ENCODE results near the gene PSMD5. TPM values are rescaled to one million over a fixed set of nuclear protein-coding genes. Genes with fewer than 3 reads are reported as not detected.

Gene PSMD5
- total RNA-seq, 2 experiments from 2014 or later: 52.3 to 55.3 TPM

DNA sequence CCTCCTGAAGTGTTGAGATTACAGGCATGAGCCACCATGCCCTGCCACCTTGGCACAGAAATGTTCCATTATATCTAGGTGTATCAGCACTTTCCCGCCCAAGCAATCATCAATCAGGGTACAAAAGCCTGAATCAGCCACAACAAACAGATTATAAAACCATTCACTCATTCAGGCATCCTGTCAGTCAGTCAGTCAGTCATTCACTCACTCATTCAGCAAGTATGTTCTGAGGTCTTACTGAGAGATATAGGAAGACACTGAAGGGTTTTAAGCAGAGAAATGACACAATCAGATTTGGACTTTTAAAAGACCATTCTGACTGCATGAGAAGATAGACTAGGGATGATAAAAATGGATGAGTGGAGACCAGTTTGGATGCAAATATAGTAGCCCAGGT, 13.1 kb downstream of the PSMD5 start:
- TF ChIP-seq, protein P1, sequence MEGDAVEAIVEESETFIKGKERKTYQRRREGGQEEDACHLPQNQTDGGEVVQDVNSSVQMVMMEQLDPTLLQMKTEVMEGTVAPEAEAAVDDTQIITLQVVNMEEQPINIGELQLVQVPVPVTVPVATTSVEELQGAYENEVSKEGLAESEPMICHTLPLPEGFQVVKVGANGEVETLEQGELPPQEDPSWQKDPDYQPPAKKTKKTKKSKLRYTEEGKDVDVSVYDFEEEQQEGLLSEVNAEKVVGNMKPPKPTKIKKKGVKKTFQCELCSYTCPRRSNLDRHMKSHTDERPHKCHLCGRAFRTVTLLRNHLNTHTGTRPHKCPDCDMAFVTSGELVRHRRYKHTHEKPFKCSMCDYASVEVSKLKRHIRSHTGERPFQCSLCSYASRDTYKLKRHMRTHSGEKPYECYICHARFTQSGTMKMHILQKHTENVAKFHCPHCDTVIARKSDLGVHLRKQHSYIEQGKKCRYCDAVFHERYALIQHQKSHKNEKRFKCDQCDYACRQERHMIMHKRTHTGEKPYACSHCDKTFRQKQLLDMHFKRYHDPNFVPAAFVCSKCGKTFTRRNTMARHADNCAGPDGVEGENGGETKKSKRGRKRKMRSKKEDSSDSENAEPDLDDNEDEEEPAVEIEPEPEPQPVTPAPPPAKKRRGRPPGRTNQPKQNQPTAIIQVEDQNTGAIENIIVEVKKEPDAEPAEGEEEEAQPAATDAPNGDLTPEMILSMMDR (IDR thresholded peaks at IDR 0.05): no peak
- POLR2A ChIA-PET: no interaction called here
- Mint-ChIP-seq H3K4me1 (ENCODE audit: low read depth) (peaks cover 16% of the 10 kb centered on the region), H3K4me3 (no peak overlapping the region), H3K27me3 (no peaks in the 10 kb centered on the region), H3K36me3 (ENCODE audit: low read depth) (peaks cover 56% of the 10 kb centered on the region), H3K9me3 (no peaks in the 10 kb centered on the region), H3K27ac (peak overlapping the region; percentile 21)
- ATAC-seq (no peak), DNase-seq (no peak)
- intact Hi-C loops (cut with micrococcal nuclease): no loop called here
- CTCF ChIA-PET: interaction anchor here (1.9 kb wide), 1 partner anchor 74 kb away, joined by 6 read pairs; no protein-coding TSS in a partner anchor

DNA sequence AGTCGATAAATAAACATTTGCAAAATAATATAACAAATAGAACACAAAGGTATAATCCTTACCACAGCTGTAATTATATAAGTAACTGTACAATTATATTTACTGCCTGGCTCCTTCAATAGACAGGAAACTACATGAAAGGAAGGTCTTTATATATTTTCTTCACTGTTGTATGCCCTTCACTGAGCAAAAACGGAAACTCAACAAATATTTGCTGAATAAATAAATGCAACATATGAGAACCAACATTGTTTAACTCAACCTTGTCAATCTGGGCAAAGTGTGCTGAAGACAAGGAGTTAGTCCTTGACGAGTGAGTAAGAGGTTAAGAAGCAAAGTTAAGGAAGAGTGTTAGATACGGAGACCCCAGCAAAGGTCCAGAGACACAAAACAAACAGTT, 22.6 kb downstream of the PSMD5 start:
- Mint-ChIP-seq H3K4me3 (no peak overlapping the region), H3K27me3 (no peaks in the 10 kb centered on the region), H3K36me3 (ENCODE audit: low read depth) (peaks cover 48% of the 10 kb centered on the region), H3K27ac (no peak overlapping the region), H3K9me3 (no peaks in the 10 kb centered on the region), H3K4me1 (ENCODE audit: low read depth) (peaks cover 3% of the 10 kb centered on the region)
- no peak for ATAC-seq
- TF ChIP-seq, protein P1 (IDR thresholded peaks at IDR 0.05): no peak
- CTCF ChIA-PET: no interaction called here
- POLR2A ChIA-PET: no interaction called here
- intact Hi-C loops (cut with micrococcal nuclease): no loop called here
- no peak for DNase-seq

DNA sequence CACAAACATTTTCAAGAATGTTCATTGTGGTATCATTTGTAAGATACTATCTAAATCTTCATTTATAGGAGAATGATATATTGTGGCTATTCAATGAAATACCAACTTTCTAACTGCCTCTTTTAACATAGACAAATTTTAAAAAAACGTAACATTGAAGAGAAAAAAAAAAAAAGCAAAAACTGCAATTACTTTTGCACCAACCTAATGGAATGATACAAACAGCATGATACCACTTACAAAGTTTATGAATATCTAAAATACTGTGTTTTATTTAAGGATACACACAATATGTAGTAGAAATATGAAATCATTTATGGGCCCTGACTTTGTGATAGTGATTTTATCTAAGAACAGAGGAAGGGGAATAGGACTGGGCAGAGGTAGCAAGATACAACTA, 24.1 kb downstream of the PSMD5 start:
- ChIA-PET CTCF (no interaction called here), POLR2A (no interaction called here)
- intact Hi-C loops (cut with micrococcal nuclease): no loop called here
- H3K27me3 Mint-ChIP-seq: no peaks in the 10 kb centered on the region
- H3K27ac Mint-ChIP-seq: no peak overlapping the region
- DNase-seq (no peak), ATAC-seq (no peak)
- peaks cover 5% of the 10 kb centered on the region for H3K4me1 Mint-ChIP-seq (ENCODE audit: low read depth)
- no peaks in the 10 kb centered on the region for H3K9me3 Mint-ChIP-seq
- no peak overlapping the region for H3K4me3 Mint-ChIP-seq
- TF ChIP-seq, protein P1 (IDR thresholded peaks at IDR 0.05): no peak
- peaks cover 41% of the 10 kb centered on the region for H3K36me3 Mint-ChIP-seq (ENCODE audit: low read depth)

DNA sequence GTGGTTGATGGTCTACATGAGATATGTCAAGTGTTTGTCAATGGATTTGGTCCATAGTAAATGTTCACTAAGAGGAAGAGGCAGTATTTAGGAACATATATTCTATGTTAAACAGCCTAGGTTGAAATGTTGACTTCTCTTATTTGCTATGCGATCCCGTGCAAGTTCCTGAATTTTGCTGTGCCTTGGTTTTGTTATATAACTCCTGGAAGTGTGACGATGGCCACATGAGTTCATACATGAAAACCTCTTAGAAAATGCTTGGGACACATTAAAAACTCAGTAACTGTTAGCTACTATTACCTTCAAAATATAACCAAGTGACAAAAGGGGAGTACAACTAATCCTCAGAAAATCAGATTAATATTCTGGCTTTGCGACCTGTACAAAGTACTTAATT, 27.6 kb downstream of the PSMD5 start:
- ChIA-PET POLR2A (interaction anchor here (1.0 to 1.2 kb wide), 2 partner anchors 23 to 40 kb away, joined by 3 read pairs; no protein-coding TSS in a partner anchor), CTCF (no interaction called here)
- ATAC-seq (no peak), DNase-seq (no peak)
- intact Hi-C loops (cut with micrococcal nuclease): no loop called here
- H3K27me3 Mint-ChIP-seq: no peaks in the 10 kb centered on the region
- peak overlapping the region; percentile 32 for H3K27ac Mint-ChIP-seq
- H3K4me1 Mint-ChIP-seq (ENCODE audit: low read depth): peaks cover 12% of the 10 kb centered on the region
- no peaks in the 10 kb centered on the region for H3K9me3 Mint-ChIP-seq
- H3K4me3 Mint-ChIP-seq: no peak overlapping the region
- TF ChIP-seq, protein P1 (IDR thresholded peaks at IDR 0.05): no peak
- H3K36me3 Mint-ChIP-seq (ENCODE audit: low read depth): peaks cover 44% of the 10 kb centered on the region

DNA sequence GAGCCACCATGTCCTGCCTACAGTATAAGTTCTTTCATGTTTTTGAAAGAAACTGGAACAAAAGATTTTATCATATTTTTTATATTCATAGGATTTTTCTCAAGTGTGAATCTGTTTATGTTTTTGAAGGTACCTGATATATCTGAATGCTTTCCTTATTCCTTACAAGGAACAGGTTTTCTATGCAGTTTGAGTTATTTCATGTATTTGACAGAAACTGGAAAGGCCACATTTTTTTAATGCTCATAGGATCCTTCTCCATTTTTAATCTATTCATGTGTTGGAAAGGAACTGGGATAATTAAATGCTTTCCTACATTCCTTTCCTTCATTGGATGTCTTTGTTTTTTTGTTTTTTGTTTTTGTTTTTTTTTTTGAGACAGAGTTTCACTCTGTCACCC, 33.8 kb downstream of the PSMD5 start:
- DNase-seq: no peak
- peaks cover 44% of the 10 kb centered on the region for H3K36me3 Mint-ChIP-seq (ENCODE audit: low read depth)
- no peaks in the 10 kb centered on the region for H3K27me3 Mint-ChIP-seq
- H3K4me3 Mint-ChIP-seq: no peak overlapping the region
- ChIA-PET CTCF (no interaction called here), POLR2A (no interaction called here)
- H3K27ac Mint-ChIP-seq: no peak overlapping the region
- ATAC-seq: no peak
- peaks cover 35% of the 10 kb centered on the region for H3K9me3 Mint-ChIP-seq
- intact Hi-C loops (cut with micrococcal nuclease): no loop called here
- TF ChIP-seq, protein P1 (IDR thresholded peaks at IDR 0.05): no peak
- H3K4me1 Mint-ChIP-seq (ENCODE audit: low read depth): peaks cover 9% of the 10 kb centered on the region

Data from activated CD8-positive, alpha-beta T cell treated with anti-CD3 and anti-CD28 coated beads for 36 hours (primary cell).